Measurements from ENCODE around the gene TUT4. TPM values are rescaled to one million over a fixed set of nuclear protein-coding genes. Genes with fewer than 3 reads are reported as not detected.

The TUT4 gene
- total RNA-seq, 1 donor from 2014 or later, result 30.9 TPM

DNA sequence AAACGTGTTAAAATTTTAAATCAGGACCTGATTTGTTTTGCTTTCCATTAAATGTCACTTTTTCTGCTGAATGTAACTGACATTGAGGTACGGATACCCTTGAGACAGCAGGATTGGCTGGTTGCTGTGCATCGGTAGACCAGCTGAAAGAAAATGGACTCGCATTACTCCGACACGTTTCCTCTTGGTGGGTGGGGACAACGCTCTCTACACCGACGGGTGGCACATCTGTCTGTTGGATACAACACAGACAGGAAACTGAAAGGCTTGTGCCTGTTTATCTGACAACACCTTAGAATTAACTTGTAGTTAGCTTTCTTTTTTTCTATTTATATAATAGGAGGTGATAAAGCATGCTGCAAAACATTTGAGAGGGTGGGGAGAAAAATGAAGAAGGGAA lies 129.1 kb downstream of the TUT4 start:
- intact Hi-C loops (cut with micrococcal nuclease), result no loop called here
- no peaks in the 10 kb centered on the region for H3K27me3 ChIP-seq (ENCODE audit: low read depth)
- no peaks in the 10 kb centered on the region for H3K9me3 ChIP-seq (replicated peaks)
- H3K36me3 ChIP-seq, result peaks cover 39% of the 10 kb centered on the region
- DNase-seq, result no peak
- TF ChIP-seq, protein P1, sequence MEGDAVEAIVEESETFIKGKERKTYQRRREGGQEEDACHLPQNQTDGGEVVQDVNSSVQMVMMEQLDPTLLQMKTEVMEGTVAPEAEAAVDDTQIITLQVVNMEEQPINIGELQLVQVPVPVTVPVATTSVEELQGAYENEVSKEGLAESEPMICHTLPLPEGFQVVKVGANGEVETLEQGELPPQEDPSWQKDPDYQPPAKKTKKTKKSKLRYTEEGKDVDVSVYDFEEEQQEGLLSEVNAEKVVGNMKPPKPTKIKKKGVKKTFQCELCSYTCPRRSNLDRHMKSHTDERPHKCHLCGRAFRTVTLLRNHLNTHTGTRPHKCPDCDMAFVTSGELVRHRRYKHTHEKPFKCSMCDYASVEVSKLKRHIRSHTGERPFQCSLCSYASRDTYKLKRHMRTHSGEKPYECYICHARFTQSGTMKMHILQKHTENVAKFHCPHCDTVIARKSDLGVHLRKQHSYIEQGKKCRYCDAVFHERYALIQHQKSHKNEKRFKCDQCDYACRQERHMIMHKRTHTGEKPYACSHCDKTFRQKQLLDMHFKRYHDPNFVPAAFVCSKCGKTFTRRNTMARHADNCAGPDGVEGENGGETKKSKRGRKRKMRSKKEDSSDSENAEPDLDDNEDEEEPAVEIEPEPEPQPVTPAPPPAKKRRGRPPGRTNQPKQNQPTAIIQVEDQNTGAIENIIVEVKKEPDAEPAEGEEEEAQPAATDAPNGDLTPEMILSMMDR (IDR thresholded peaks at IDR 0.05; ENCODE audit: borderline replicate concordance), result no peak
- no peak overlapping the region for H3K4me3 ChIP-seq
- H3K4me1 ChIP-seq, result peaks cover 14% of the 10 kb centered on the region
- H3K27ac ChIP-seq (replicated peaks), result peak overlapping the region; percentile 35

DNA sequence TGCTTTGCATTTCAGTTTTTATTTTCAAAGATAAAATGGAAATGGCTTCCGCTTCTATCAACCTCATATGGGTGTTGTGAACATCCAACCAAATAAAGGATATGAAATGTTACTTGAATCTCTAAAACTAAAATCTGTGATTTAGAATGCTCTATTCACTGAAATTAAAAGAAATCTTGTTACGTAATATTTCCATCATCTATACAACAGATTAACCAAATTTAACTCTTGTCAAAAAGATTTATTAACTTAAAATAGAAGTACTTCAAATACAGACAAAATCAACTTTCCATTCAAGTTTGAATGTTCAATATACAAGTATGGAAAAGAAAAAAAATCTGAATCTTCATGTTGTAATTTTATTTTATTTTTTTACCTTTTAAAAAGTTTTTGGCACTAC lies 129.8 kb downstream of the TUT4 start:
- Histone ChIP-seq H3K4me3 (no peak overlapping the region), H3K27me3 (ENCODE audit: low read depth) (no peaks in the 10 kb centered on the region), H3K27ac (replicated peaks) (no peak overlapping the region), H3K36me3 (peaks cover 46% of the 10 kb centered on the region), H3K4me1 (peaks cover 14% of the 10 kb centered on the region), H3K9me3 (replicated peaks) (no peaks in the 10 kb centered on the region)
- TF ChIP-seq, protein P1 (IDR thresholded peaks at IDR 0.05; ENCODE audit: borderline replicate concordance), result no peak
- intact Hi-C loops (cut with micrococcal nuclease), result no loop called here
- no peak for DNase-seq

DNA sequence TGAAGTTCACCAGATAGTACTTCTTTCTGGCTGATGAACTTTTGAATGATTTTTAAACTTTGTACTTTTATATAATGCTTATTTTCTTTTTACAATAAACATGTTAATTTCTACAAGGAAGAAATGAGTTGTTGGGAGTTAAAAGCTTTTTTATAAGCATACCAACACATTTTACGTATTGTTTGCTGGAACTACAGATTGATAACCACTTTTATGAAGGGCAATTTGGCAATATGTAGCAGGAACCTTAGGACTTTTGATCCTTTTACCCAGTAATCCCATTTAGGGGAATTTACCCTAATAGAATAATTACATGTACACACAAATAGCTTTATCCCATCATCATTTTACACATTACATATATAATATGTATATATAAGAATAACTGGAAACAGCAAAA lies 132.2 kb downstream of the TUT4 start:
- no peak overlapping the region for H3K4me3 ChIP-seq
- no peak overlapping the region for H3K27ac ChIP-seq (replicated peaks)
- H3K9me3 ChIP-seq (replicated peaks), result no peaks in the 10 kb centered on the region
- no peaks in the 10 kb centered on the region for H3K27me3 ChIP-seq (ENCODE audit: low read depth)
- H3K4me1 ChIP-seq, result peaks cover 14% of the 10 kb centered on the region
- intact Hi-C loops (cut with micrococcal nuclease), result no loop called here
- TF ChIP-seq, protein P1 (IDR thresholded peaks at IDR 0.05; ENCODE audit: borderline replicate concordance), result no peak
- peaks cover 70% of the 10 kb centered on the region for H3K36me3 ChIP-seq
- no peak for DNase-seq

DNA sequence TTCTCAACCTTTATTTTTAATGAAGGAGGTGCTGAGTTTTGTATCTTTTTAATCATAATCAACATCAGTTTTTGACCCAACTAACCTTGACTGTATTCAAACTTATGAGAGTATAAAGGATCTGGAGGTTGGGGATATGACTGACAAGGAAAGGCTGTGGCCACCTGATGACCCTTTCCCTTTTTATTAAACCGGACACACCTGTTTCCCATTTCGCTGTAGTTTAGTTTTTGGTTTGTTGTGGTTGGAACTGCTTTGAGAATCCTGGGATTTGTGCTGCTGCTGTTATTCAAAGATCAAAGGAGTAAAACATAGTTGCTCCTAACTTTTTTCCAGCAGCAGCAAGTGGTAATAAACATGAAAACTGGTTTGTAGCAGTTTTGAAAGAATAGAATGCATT lies 136.1 kb downstream of the TUT4 start:
- intact Hi-C loops (cut with micrococcal nuclease), result no loop called here
- Histone ChIP-seq H3K9me3 (replicated peaks) (no peaks in the 10 kb centered on the region), H3K27me3 (ENCODE audit: low read depth) (no peaks in the 10 kb centered on the region), H3K27ac (replicated peaks) (no peak overlapping the region), H3K36me3 (peaks cover 91% of the 10 kb centered on the region), H3K4me3 (no peak overlapping the region), H3K4me1 (no peaks in the 10 kb centered on the region)
- DNase-seq, result no peak
- TF ChIP-seq, protein P1 (IDR thresholded peaks at IDR 0.05; ENCODE audit: borderline replicate concordance), result no peak

DNA sequence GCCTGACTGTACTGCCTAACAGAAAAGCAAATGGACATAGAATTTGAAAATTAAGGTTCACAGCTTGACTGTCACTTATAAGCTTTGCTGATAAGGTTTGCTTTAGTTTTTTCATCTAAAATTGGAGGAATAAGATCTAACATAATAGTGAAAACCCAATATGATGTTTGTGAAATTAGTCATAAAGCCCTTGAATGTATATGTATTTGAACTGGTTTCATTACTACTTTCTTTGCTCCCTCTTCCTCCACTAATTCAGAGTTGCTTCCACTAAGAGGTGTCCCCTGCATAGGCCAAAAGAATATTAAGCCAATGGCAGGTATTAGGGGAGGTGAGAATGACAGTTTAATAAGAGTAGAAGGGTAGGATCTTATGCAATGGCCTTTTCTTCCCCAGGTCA lies 137.9 kb downstream of the TUT4 start:
- intact Hi-C loops (cut with micrococcal nuclease), result no loop called here
- Histone ChIP-seq H3K27ac (replicated peaks) (no peak overlapping the region), H3K9me3 (replicated peaks) (no peaks in the 10 kb centered on the region), H3K4me3 (no peak overlapping the region), H3K4me1 (no peaks in the 10 kb centered on the region), H3K27me3 (ENCODE audit: low read depth) (no peaks in the 10 kb centered on the region), H3K36me3 (peaks cover 99% of the 10 kb centered on the region)
- TF ChIP-seq, protein P1 (IDR thresholded peaks at IDR 0.05; ENCODE audit: borderline replicate concordance), result no peak
- no peak for DNase-seq
